ENCODE results near the gene TMEM38B. TPM values are rescaled to one million over a fixed set of nuclear protein-coding genes. Genes with fewer than 3 reads are reported as not detected.

TMEM38B gene
- total and polyA plus RNA-seq, 2 donors (not counting 3 experiments of a cell fraction or from before 2014, with no cell fraction given): 4.2 to 7.7 TPM

DNA sequence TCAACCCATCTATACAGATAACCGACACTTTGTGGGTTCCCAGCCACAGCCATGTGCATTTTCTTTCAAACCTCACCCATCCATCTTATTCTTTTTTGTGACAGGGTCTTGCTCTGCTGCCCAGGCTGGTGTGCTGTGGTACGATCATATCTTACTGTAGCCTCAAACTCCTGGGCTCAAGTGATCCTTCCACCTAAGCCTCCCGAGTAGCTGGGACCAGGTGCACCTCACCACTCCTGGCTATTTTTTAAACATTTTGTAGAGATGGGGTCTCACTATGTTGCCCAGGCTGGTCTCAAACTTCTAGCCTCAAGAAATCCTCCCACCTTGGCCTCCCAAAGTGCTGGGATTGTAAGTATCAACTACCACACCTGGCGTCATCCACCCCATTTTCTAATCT lies 7.4 kb upstream of the TMEM38B start:
- no TSS peak for BruUV-seq (replicated peaks)
- FAIRE-seq: no peak
- no peaks in the 10 kb centered on the region for H3K9me3 ChIP-seq (replicated peaks; ENCODE audit: control insufficient read depth, insufficient read depth, low read length)
- peaks cover 12 to 14% of the 10 kb centered on the region in 2 experiments for H3K27me3 ChIP-seq (ENCODE audit: control insufficient read depth in 2 of 2, insufficient read depth in 2 of 2, low read length in 2 of 2)
- CTCF ChIA-PET: no interaction called here
- no peaks in the 10 kb centered on the region for H3K4me1 ChIP-seq (ENCODE audit: control insufficient read depth, extremely low read depth, insufficient read depth, low read length)
- no peak for TF ChIP-seq EZH2 (IDR thresholded peaks at IDR 0.05; ENCODE audit: borderline replicate concordance, low read depth, low read length, severe bottlenecking)
- TF ChIP-seq MAX (IDR thresholded peaks at IDR 0.05; ENCODE audit: insufficient read depth, insufficient read length): no peak
- TF ChIP-seq JUN (IDR thresholded peaks at IDR 0.05; ENCODE audit: borderline replicate concordance, insufficient read depth, insufficient read length, low read depth): no peak
- TF ChIP-seq POLR2AphosphoS5 (IDR thresholded peaks at IDR 0.05; ENCODE audit: insufficient read depth, low read depth, low read length): no peak
- TF ChIP-seq FOS (IDR thresholded peaks at IDR 0.05; ENCODE audit: borderline replicate concordance, insufficient read depth, low read length): no peak
- TF ChIP-seq MYC (IDR thresholded peaks at IDR 0.05; ENCODE audit: low read depth, low read length): no peak
- TF ChIP-seq GATA2 (IDR thresholded peaks at IDR 0.05; ENCODE audit: insufficient read depth, insufficient read length, low read depth, low read length): no peak
- TF ChIP-seq CTCF (IDR thresholded peaks at IDR 0.05; ENCODE audit: extremely low read depth in 1 of 2, insufficient read depth in 1 of 2, low read depth in 1 of 2, low read length in 2 of 2): no peak
- TF ChIP-seq POLR2A (IDR thresholded peaks at IDR 0.05; ENCODE audit: low read depth, low read length): no peak
- dilution Hi-C loops (cut with MboI; ENCODE audit: extremely low pct_ligation_motif_present, low sequenced_read_pairs) (no loop called here), intact Hi-C loops (cut with micrococcal nuclease) (no loop called here)
- no peak overlapping the region for H3K9ac ChIP-seq (replicated peaks; ENCODE audit: extremely low read depth, insufficient read depth, low read length)
- no peak overlapping the region for H3K27ac ChIP-seq (ENCODE audit: insufficient read depth, low read depth, low read length)
- H3K4me3 ChIP-seq (replicated peaks in 1 of 3; ENCODE audit: insufficient read depth in 1 of 3, low read depth in 1 of 3, low read length in 3 of 3): no peak overlapping the region
- POLR2A ChIA-PET: no interaction called here
- no peak for DNase-seq (ENCODE audit: low read depth, low spot score)
- no peaks in the 10 kb centered on the region for H3K36me3 ChIP-seq (ENCODE audit: control insufficient read depth in 2 of 2, extremely low read depth in 1 of 2, insufficient read depth in 2 of 2, low read length in 2 of 2)
- H3K9me1 ChIP-seq (replicated peaks; ENCODE audit: control insufficient read depth, extremely low read depth, insufficient read depth, low read length): no peaks in the 10 kb centered on the region
- H3K4me2 ChIP-seq (ENCODE audit: insufficient read depth, low read length): no peak overlapping the region
- no peak overlapping the region for H2AFZ ChIP-seq (ENCODE audit: low read depth, low read length)
- H4K20me1 ChIP-seq (replicated peaks; ENCODE audit: control insufficient read depth, extremely low read depth, insufficient read depth, low read length): no peaks in the 10 kb centered on the region
- H3K79me2 ChIP-seq (ENCODE audit: control insufficient read depth, insufficient read depth, low read length): no peaks in the 10 kb centered on the region
